Upper lobe of left lung (tissue), 6 donors: ENCODE data around the gene FOXD2. TPM values are rescaled to one million over a fixed set of nuclear protein-coding genes. Genes with fewer than 3 reads are reported as not detected.

Experiments used
- ATAC-seq, 2 donors: fragments of 200-7000 bp; cut with Tn5 transposase; one replicate each; pipeline ENCODE4 v1.9.1; 2022; ENCODE audit warnings: mild to moderate bottlenecking in 2 of 2, moderate library complexity in 2 of 2; ENCODE audit not compliant: low FRiP score in 2 of 2
- DNase-seq, 2 donors: peaks; one replicate each; pipeline ENCODE4 v3.0.0-alpha.2; 2019 to 2020
- H3K27ac ChIP-seq, 4 donors: fragments of 200-600 bp; sonication (generic); one replicate each; pipeline ENCODE4 v1.5.1; 2016 to 2019
- H3K27me3 ChIP-seq, 4 donors: fragments of 200-600 bp; sonication (generic); one replicate each; pipeline ENCODE4 v1.5.1; 2017 to 2019
- H3K36me3 ChIP-seq, 4 donors: fragments of 200-600 bp; sonication (generic); one replicate each; pipeline ENCODE4 v1.5.1; 2016 to 2019
- H3K4me1 ChIP-seq, 4 donors: fragments of 200-600 bp; sonication (generic); one replicate each; pipeline ENCODE4 v1.5.1; 2018 to 2019
- H3K4me3 ChIP-seq, 4 donors: fragments of 200-600 bp; sonication (generic); one replicate each; pipeline ENCODE4 v1.5.1; 2017 to 2019; ENCODE audit warnings: mild to moderate bottlenecking in 2 of 4, moderate library complexity in 1 of 4
- H3K9me3 ChIP-seq, 4 donors: fragments of 200-600 bp; sonication (generic); one replicate each; pipeline ENCODE4 v1.5.1; 2018 to 2019
- CTCF ChIP-seq, 6 experiments: fragments of 450-650 bp in 4 of 6; fragments of 200-600 bp in 2 of 6; sonication (generic) in 2 of 6; IDR thresholded peaks; one replicate each; pipeline ENCODE4 v1.5.1; 2016 to 2019; ENCODE audit warnings: antibody characterized with exemption in 6 of 6
- EP300 ChIP-seq, 4 donors: sonication (generic); formaldehyde crosslinking; IDR thresholded peaks; one replicate each; pipeline ENCODE4 v1.5.1; 2017; ENCODE audit warnings: antibody characterized with exemption in 4 of 4, control low read depth in 2 of 4
- POLR2A ChIP-seq, 4 donors: fragments of 450-650 bp; IDR thresholded peaks; one replicate each; pipeline ENCODE4 v1.5.1; 2016 to 2017; ENCODE audit warnings: antibody characterized with exemption in 4 of 4, mild to moderate bottlenecking in 2 of 4
- POLR2AphosphoS5 ChIP-seq, 2 donors: sonication (generic); formaldehyde crosslinking; IDR thresholded peaks; one replicate each; pipeline ENCODE4 v1.5.1; 2017; ENCODE audit warnings: antibody characterized with exemption in 2 of 2
- WGBS, 2 donors: methylation state at CpG; one replicate each; pipeline ENCODE4 v1.1.5; 2017 to 2018; 5-methylcytosine and 5-hydroxymethylcytosine counted together
- total RNA-seq, 6 donors: library from RNA; depleted of rRNA in 4 of 6; stranded (reverse); fragments of >200 nt in 4 of 6; gene quantifications; one replicate each; pipeline versions ENCODE4 v1.1.0 to v1.2.1, GENCODE V29; 2016 to 2021
- donor health status: DM: no; HTN: no; CAD: no; lungs with moderate emphysema.
- donor health status: DM: no; HTN: yes; CAD: no; lungs with severe emphysema.

Gene FOXD2
- total RNA-seq, 6 donors from 2014 or later, result under 0.01 to 0.69 (median 0.40) TPM

- TF ChIP-seq POLR2A (IDR thresholded peaks at IDR 0.05) (no peak), CTCF (IDR thresholded peaks at IDR 0.05) (no peak), EP300 (IDR thresholded peaks at IDR 0.05) (no peak), POLR2AphosphoS5 (IDR thresholded peaks at IDR 0.05) (no peak)
- DNase-seq, result peak in 1 of 2 donors; percentile 86
- H3K9me3 ChIP-seq, result no peaks in the 10 kb centered on the region
Observed at GRCh38 chr1:47416319-47417169, 21.3 kb upstream of the FOXD2 start.

GRCh38 chr1:47417170-47418044 lies 20.4 kb upstream of the FOXD2 start:
- peaks cover 0 to 19% (median 11%) of the 10 kb centered on the region in 4 donors for H3K27me3 ChIP-seq
- TF ChIP-seq POLR2AphosphoS5 (IDR thresholded peaks at IDR 0.05) (no peak), CTCF (IDR thresholded peaks at IDR 0.05) (no peak), EP300 (IDR thresholded peaks at IDR 0.05) (no peak), POLR2A (IDR thresholded peaks at IDR 0.05) (no peak)
- H3K9me3 ChIP-seq, result no peaks in the 10 kb centered on the region
- peaks cover 0 to 9% (median 0%) of the 10 kb centered on the region in 4 donors for H3K4me1 ChIP-seq
- no peak overlapping the region for H3K27ac ChIP-seq
- DNase-seq (no peak), ATAC-seq (no peak)
- WGBS, 2 donors, result 35 to 56% methylated on average over 18 to 38 of the region's 39 CpGs
- no peaks in the 10 kb centered on the region for H3K36me3 ChIP-seq
- peak overlapping the region in 1 of 4 donors; percentile 14 for H3K4me3 ChIP-seq

More at GRCh38 chr1:47416319-47417169, 21.3 kb upstream of the FOXD2 start:
- peak in 1 of 2 donors; percentile 14 for ATAC-seq
- 1 to 20% methylated on average over 3 to 51 of the region's 134 CpGs for WGBS, 2 donors
- peaks cover 0 to 9% (median 0%) of the 10 kb centered on the region in 4 donors for H3K4me1 ChIP-seq
- H3K4me3 ChIP-seq, result peak overlapping the region in 3 of 4 donors; percentile 14 to 33 (median 30)
- no peak overlapping the region for H3K27ac ChIP-seq
- H3K27me3 ChIP-seq, result peaks cover 0 to 19% (median 11%) of the 10 kb centered on the region in 4 donors
- H3K36me3 ChIP-seq, result no peaks in the 10 kb centered on the region

GRCh38 chr1:47418122-47418521 lies 19.7 kb upstream of the FOXD2 start:
- no peaks in the 10 kb centered on the region for H3K9me3 ChIP-seq
- ATAC-seq (no peak), DNase-seq (no peak)
- no peaks in the 10 kb centered on the region for H3K36me3 ChIP-seq
- peaks cover 0 to 19% (median 11%) of the 10 kb centered on the region in 4 donors for H3K27me3 ChIP-seq
- 77 to 82% methylated on average over 2 of the region's 2 CpGs for WGBS, 2 donors
- no peak overlapping the region for H3K27ac ChIP-seq
- no peak overlapping the region for H3K4me3 ChIP-seq
- peaks cover 0 to 9% (median 0%) of the 10 kb centered on the region in 4 donors for H3K4me1 ChIP-seq
- TF ChIP-seq POLR2AphosphoS5 (IDR thresholded peaks at IDR 0.05) (no peak), CTCF (IDR thresholded peaks at IDR 0.05) (no peak), EP300 (IDR thresholded peaks at IDR 0.05) (no peak)

- no peak overlapping the region for H3K4me3 ChIP-seq
- H3K9me3 ChIP-seq, result no peaks in the 10 kb centered on the region
- no peak for TF ChIP-seq CTCF (IDR thresholded peaks at IDR 0.05)
- TF ChIP-seq POLR2A (IDR thresholded peaks at IDR 0.05), result no peak
- TF ChIP-seq EP300 (IDR thresholded peaks at IDR 0.05), result no peak
- no peak for TF ChIP-seq POLR2AphosphoS5 (IDR thresholded peaks at IDR 0.05)
- H3K36me3 ChIP-seq, result no peaks in the 10 kb centered on the region
- peaks cover 0 to 19% (median 11%) of the 10 kb centered on the region in 4 donors for H3K27me3 ChIP-seq
- no peak overlapping the region for H3K27ac ChIP-seq
- DNase-seq (no peak), ATAC-seq (no peak)
- peaks cover 0 to 9% (median 0%) of the 10 kb centered on the region in 4 donors for H3K4me1 ChIP-seq
- WGBS, 2 donors, result 93 to 96% methylated on average over 6 of the region's 6 CpGs
Observed at GRCh38 chr1:47418681-47419325, 19.0 kb upstream of the FOXD2 start.
